ENCODE results near the gene MAS1. TPM values are rescaled to one million over a fixed set of nuclear protein-coding genes. Genes with fewer than 3 reads are reported as not detected.
"Not testable (repeated sequence)": the region's sequence is repeated elsewhere in the genome, so short reads cannot be mapped to it uniquely, and the experiment has no call there.

Gene MAS1
- polyA plus RNA-seq, 1 of the 3 experiments (the other 2 are of a cell fraction): not detected

- no peak overlapping the region for H2AFZ ChIP-seq (ENCODE audit: low read depth)
- DNase-seq: no peak
- H3K4me2 ChIP-seq: no peak overlapping the region
- peaks cover 0 to 13% of the 10 kb centered on the region in 2 experiments; a peak in 2 of 4 replicates for H3K4me1 ChIP-seq (ENCODE audit: control insufficient read depth in 1 of 2, insufficient read depth in 2 of 2, low read depth in 1 of 2, low read length in 1 of 2)
- H3K79me2 ChIP-seq (ENCODE audit: insufficient read depth): no peaks in the 10 kb centered on the region
- H3K27ac ChIP-seq (ENCODE audit: low read depth in 2 of 2, low read length in 1 of 2): no peak overlapping the region
- H3K9ac ChIP-seq: no peak overlapping the region
- no peaks in the 10 kb centered on the region; the same call in 1 of the 2 replicates for H3K27me3 ChIP-seq (ENCODE audit: insufficient read depth)
- H3K9me3 ChIP-seq: no peaks in the 10 kb centered on the region
- H3K9me2 ChIP-seq: no peaks in the 10 kb centered on the region
- WGBS (ENCODE audit: low lambda C conversion rate): 53% methylated on average over 6 of the region's 6 CpGs
- H3K4me3 ChIP-seq (ENCODE audit: low read depth in 2 of 2, low read length in 1 of 2): no peak overlapping the region
- no peaks in the 10 kb centered on the region for H3F3A ChIP-seq (replicated peaks; ENCODE audit: insufficient read depth)
- ChIA-PET CTCF (no interaction called here), POLR2A (no interaction called here)
- no peaks in the 10 kb centered on the region for H4K20me1 ChIP-seq (ENCODE audit: insufficient read depth)
- TF ChIP-seq FOXM1 (IDR thresholded peaks at IDR 0.05; ENCODE audit: low read depth) (no peak), JUND (IDR thresholded peaks at IDR 0.05) (no peak), RXRA (IDR thresholded peaks at IDR 0.05; ENCODE audit: borderline replicate concordance, low read depth) (no peak), TCF12 (IDR thresholded peaks at IDR 0.05) (no peak), TAF1 (IDR thresholded peaks at IDR 0.05; ENCODE audit: borderline replicate concordance, low read depth, low read length) (no peak), USF1 (IDR thresholded peaks at IDR 0.05; ENCODE audit: borderline replicate concordance, low read depth) (no peak), ELF1 (IDR thresholded peaks at IDR 0.05) (no peak), FOXJ3 (CRISPR knock-in tag; IDR thresholded peaks at IDR 0.05) (no peak), RAD21 (IDR thresholded peaks at IDR 0.05; ENCODE audit: low read length) (no peak), EP300 (IDR thresholded peaks at IDR 0.05; ENCODE audit: borderline replicate concordance in 1 of 2, low read depth in 1 of 2, low read length in 1 of 2) (no peak), GATA2 (CRISPR knock-in tag; IDR thresholded peaks at IDR 0.05) (no peak), TEAD4 (IDR thresholded peaks at IDR 0.05; ENCODE audit: borderline replicate concordance, insufficient read depth) (no peak), POLR2AphosphoS5 (IDR thresholded peaks at IDR 0.05; ENCODE audit: low read depth, low read length) (no peak), EZH2phosphoT487 (IDR thresholded peaks at IDR 0.05; ENCODE audit: borderline replicate concordance, low read depth) (no peak)
- no peaks in the 10 kb centered on the region for H3K36me3 ChIP-seq (replicated peaks in 1 of 2; ENCODE audit: control insufficient read depth in 1 of 2, insufficient read depth in 2 of 2, low read length in 1 of 2)
Observed at GRCh38 chr6:159919800-159920199, 29.0 kb downstream of the MAS1 start.

- H3K27ac ChIP-seq (ENCODE audit: low read depth in 2 of 2, low read length in 1 of 2); DNase-seq; H3K4me1 ChIP-seq (ENCODE audit: control insufficient read depth in 1 of 2, insufficient read depth in 2 of 2, low read depth in 1 of 2, low read length in 1 of 2); H3K9me2 ChIP-seq; H3K9me3 ChIP-seq; H3K36me3 ChIP-seq (replicated peaks in 1 of 2; ENCODE audit: control insufficient read depth in 1 of 2, insufficient read depth in 2 of 2, low read length in 1 of 2); POLR2A ChIA-PET; H4K20me1 ChIP-seq (ENCODE audit: insufficient read depth); H3K27me3 ChIP-seq (ENCODE audit: insufficient read depth); H3K79me2 ChIP-seq (ENCODE audit: insufficient read depth); H3K9ac ChIP-seq; H3F3A ChIP-seq (replicated peaks; ENCODE audit: insufficient read depth); H3K4me2 ChIP-seq; H2AFZ ChIP-seq (ENCODE audit: low read depth); H3K4me3 ChIP-seq (ENCODE audit: low read depth in 2 of 2, low read length in 1 of 2); CTCF ChIA-PET: not testable (repeated sequence)
- WGBS (ENCODE audit: low lambda C conversion rate): 0% methylated on average over 2 of the region's 2 CpGs
Observed at GRCh38 chr6:159924150-159924549, 33.4 kb downstream of the MAS1 start.
